Parathyroid adenoma (tissue), 2 donors: ENCODE measurements around the gene TNKS1BP1.

Experiments
- H2AFZ ChIP-seq: fragments of 300-600 bp; sonication (generic); one replicate; pipeline ENCODE4 v1.7.0; 2017; ENCODE audit warnings: antibody characterized with exemption, mild to moderate bottlenecking
- H3K27ac ChIP-seq: fragments of 300-600 bp; sonication (generic); one replicate; pipeline ENCODE4 v1.7.0; 2017
- H3K27me3 ChIP-seq: fragments of 300-600 bp; sonication (generic); one replicate; pipeline ENCODE4 v1.7.0; 2017; ENCODE audit warnings: low read length; ENCODE audit not compliant: control insufficient read depth, insufficient read depth
- H3K36me3 ChIP-seq: fragments of 300-600 bp; sonication (generic); one replicate; pipeline ENCODE4 v1.7.0; 2017; ENCODE audit warnings: low read length; ENCODE audit not compliant: control insufficient read depth, insufficient read depth
- H3K4me1 ChIP-seq: fragments of 300-600 bp; sonication (generic); one replicate; pipeline ENCODE4 v1.7.0; 2017; ENCODE audit warnings: control low read depth
- H3K4me2 ChIP-seq: fragments of 300-600 bp; sonication (generic); one replicate; pipeline ENCODE4 v1.7.0; 2017; ENCODE audit warnings: low read length
- H3K4me3 ChIP-seq: fragments of 300-600 bp; sonication (generic); one replicate; pipeline ENCODE4 v1.7.0; 2017; ENCODE audit warnings: low read depth, low read length
- H3K79me2 ChIP-seq: fragments of 300-600 bp; sonication (generic); one replicate; pipeline ENCODE4 v1.7.0; 2017; ENCODE audit warnings: control low read depth
- H3K9ac ChIP-seq: fragments of 300-600 bp; sonication (generic); one replicate; pipeline ENCODE4 v1.7.0; 2017; ENCODE audit warnings: mild to moderate bottlenecking
- H3K9me3 ChIP-seq: fragments of 300-600 bp; sonication (generic); one replicate; pipeline ENCODE4 v1.7.0; 2017; ENCODE audit warnings: low read length; ENCODE audit not compliant: control insufficient read depth
- CTCF ChIP-seq: fragments of 300-600 bp; sonication (generic); IDR thresholded peaks from one replicate; pipeline ENCODE4 v1.7.0; 2017; ENCODE audit warnings: antibody characterized with exemption, mild to moderate bottlenecking
- donor health status: primary hyperparathyroidism.

Gene TNKS1BP1

GRCh38 chr11:57324886-57325734 lies at the start of gene TNKS1BP1:
Gene TNKS1BP1 (minus strand): TSS chr11:57324952. CDS start chr11:57321885, 3,067 bp downstream.
- H3K4me2 ChIP-seq, result peak within 1 kb of the TSS; percentile 75
- H3K9me3 ChIP-seq, result no peaks in the 10 kb centered on the region
- H3K27ac ChIP-seq, result peak within 1 kb of the TSS; percentile 91
- H3K27me3 ChIP-seq, result no peaks in the 10 kb centered on the region
- H3K79me2 ChIP-seq, result peaks cover 2% of the 10 kb centered on the region
- H2AFZ ChIP-seq, result peak within 1 kb of the TSS; percentile 77
- no peak for TF ChIP-seq CTCF
- peak within 1 kb of the TSS; percentile 72 for H3K9ac ChIP-seq
- H3K4me1 ChIP-seq, result peaks cover 9% of the 10 kb centered on the region
- H3K36me3 ChIP-seq, result no peaks in the 10 kb centered on the region
- peak within 1 kb of the TSS; percentile 60 for H3K4me3 ChIP-seq

DNA sequence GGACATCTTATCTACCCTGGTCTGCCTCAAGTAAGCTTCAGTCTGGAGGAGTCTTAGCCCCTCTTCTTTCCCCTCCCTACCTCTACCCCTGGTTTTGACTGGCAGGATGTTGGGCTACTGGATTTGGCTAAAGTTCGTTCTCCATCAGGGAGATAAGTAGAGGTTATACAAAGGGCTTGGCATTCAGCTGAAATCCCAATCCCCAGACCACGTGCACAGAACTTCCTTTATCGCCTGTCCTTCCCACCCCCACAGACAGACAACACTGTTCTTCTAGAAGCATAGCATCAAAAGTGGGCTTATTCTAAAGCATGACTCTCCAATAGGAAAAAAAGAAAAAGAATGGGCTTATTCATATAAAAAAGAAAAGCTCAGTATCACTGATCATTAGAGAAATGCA lies 48.4 kb upstream of the TNKS1BP1 start:
- Histone ChIP-seq H2AFZ (no peak overlapping the region), H3K4me2 (no peak overlapping the region), H3K9ac (no peak overlapping the region), H3K27me3 (no peaks in the 10 kb centered on the region), H3K27ac (no peak overlapping the region), H3K4me3 (no peak overlapping the region), H3K79me2 (no peaks in the 10 kb centered on the region), H3K4me1 (no peaks in the 10 kb centered on the region), H3K9me3 (no peaks in the 10 kb centered on the region), H3K36me3 (no peaks in the 10 kb centered on the region)
- no peak for TF ChIP-seq CTCF

DNA sequence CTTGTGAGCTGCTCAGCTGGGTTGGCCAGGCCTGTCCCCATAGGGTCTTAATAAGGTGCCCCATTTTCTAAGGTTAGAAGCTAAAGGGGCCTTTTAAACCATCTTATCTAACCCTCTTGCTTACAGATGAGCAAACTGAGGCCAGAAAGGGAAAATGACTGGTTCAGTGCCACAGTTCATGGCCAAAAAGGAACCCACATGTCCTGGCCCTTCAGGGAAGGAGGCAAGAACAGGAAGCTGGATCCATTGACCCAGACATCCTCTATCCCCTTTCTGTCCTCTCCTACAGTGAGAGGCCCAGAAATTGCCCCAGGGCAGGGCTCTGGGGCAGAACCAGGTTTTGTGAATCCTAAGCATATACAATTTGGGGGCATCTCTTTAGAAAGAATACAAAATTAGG lies 46.2 kb upstream of the TNKS1BP1 start:
- no peaks in the 10 kb centered on the region for H3K36me3 ChIP-seq
- H3K4me2 ChIP-seq, result no peak overlapping the region
- H3K9ac ChIP-seq, result no peak overlapping the region
- H3K27me3 ChIP-seq, result no peaks in the 10 kb centered on the region
- H2AFZ ChIP-seq, result no peak overlapping the region
- H3K9me3 ChIP-seq, result no peaks in the 10 kb centered on the region
- H3K27ac ChIP-seq, result no peak overlapping the region
- TF ChIP-seq CTCF, result no peak
- no peaks in the 10 kb centered on the region for H3K79me2 ChIP-seq
- no peak overlapping the region for H3K4me3 ChIP-seq
- H3K4me1 ChIP-seq, result no peaks in the 10 kb centered on the region

DNA sequence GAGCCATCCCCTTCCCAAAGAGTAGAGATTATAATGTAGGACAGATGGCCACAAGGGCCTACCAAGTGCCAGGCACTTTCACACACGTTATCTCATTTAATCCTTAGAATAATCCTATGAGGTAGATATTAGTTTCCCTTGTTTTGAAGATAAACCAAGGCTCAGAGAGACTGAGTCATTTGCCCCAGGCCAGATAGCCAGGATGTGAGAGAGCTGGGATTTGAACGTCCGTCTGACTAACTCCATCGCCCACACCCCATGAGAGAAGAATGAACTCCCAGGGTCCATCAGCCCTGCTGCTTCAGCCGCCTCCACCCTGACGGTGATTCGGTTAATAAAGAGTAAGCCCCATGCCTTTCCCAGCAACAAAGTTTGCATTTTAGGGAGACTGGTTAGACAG lies 45.5 kb upstream of the TNKS1BP1 start:
- Histone ChIP-seq H3K4me1 (no peaks in the 10 kb centered on the region), H3K36me3 (no peaks in the 10 kb centered on the region), H3K79me2 (no peaks in the 10 kb centered on the region), H3K27ac (no peak overlapping the region), H3K4me2 (no peak overlapping the region), H3K9me3 (no peaks in the 10 kb centered on the region), H2AFZ (no peak overlapping the region), H3K27me3 (no peaks in the 10 kb centered on the region), H3K9ac (no peak overlapping the region), H3K4me3 (no peak overlapping the region)
- no peak for TF ChIP-seq CTCF

- Histone ChIP-seq H3K4me1 (peaks cover under 1% of the 10 kb centered on the region), H3K4me3 (no peak overlapping the region), H3K4me2 (no peak overlapping the region), H3K27me3 (no peaks in the 10 kb centered on the region), H2AFZ (no peak overlapping the region), H3K9ac (no peak overlapping the region), H3K27ac (no peak overlapping the region), H3K79me2 (no peaks in the 10 kb centered on the region), H3K36me3 (no peaks in the 10 kb centered on the region), H3K9me3 (no peaks in the 10 kb centered on the region)
- TF ChIP-seq CTCF, result no peak
Observed at GRCh38 chr11:57368845-57369232, 44.1 kb upstream of the TNKS1BP1 start.
